DMS114 treated with DMSO at 0.1 percent for 48 hours (cell line): ENCODE results near the gene PPP2R2D.
"Not testable (repeated sequence)": the region's sequence is repeated elsewhere in the genome, so short reads cannot be mapped to it uniquely, and the experiment has no call there.

Source experiments
- DNase-seq: peaks from one replicate; lab custom pipeline; 2025; ENCODE audit not compliant: unreplicated experiment; lab: John Stamatoyannopoulos, UW

The PPP2R2D gene

DNA sequence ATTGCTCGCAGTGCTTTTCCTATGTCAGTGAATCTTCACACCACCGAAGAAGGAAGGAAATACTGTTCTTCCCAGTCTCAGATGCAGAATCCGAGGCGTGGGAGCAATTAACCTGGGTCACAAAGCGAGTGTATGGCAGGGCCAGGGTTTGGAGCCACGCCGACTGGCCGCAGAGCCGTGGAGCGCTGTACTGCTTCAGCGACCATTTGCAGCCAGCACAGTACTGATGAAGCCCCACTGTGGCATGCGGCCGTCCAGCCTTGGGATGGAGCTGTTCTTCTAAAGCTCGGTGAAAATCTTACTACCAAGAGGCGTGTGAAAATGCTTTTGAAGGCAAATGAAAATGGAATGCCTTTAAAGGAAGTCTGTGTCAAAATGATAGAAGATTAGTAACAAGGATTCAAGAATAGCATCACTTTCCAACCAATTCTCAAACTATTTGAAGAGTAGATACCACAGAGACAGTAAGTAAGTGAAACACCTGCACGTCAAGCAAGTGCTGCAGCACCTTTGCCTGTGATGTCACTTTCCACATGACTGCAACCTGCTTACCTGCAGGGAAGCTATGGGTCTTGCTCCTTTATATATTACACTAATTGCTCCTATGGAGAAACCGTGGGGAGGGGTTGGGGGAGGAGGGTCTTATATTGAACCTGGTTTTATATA is 4.9 kb downstream of the PPP2R2D start:
- no peak for DNase-seq

DNA sequence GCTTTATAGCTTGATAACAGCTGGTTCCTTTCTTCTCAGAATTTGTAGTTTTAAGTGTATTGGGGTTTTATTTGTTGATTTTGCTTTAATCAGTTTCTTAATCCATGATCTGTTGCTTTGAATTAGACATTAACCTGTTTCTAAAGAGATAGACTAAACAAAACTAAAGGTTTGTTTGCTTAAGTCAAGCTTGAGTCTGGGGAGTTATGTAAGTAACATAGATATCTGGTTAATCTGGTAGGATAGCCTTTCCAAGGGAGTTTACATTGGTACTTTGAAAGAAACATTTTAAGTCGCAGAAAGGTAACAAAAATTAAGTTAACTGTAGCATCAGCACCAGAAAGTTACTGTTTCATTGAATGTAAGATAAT is 5.4 kb downstream of the PPP2R2D start:
- no peak for DNase-seq

DNA sequence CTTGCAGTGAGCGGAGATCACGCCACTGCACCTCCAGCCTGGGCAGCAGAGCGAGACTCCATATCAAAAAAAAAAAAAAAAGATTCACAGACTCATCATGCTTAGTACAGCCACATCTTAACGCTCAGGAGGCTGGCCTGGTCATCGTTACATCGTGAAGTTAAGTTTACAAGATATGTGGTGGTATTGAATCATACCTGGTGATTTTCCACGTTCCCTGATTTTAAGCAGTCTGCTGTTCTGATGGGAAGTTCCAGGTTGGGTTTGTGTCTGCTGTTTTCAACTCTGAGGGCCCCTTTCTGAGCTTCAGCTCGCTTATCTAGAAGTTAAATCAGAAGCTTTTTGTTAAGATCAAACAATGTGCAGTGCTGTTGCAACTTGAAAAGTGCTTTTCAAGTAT is 6.9 kb downstream of the PPP2R2D start:
- no peak for DNase-seq

GRCh38 chr10:131908151-131908550 is 7.3 kb downstream of the PPP2R2D start:
- DNase-seq: no peak

GRCh38 chr10:131909014-131909808 is 8.4 kb downstream of the PPP2R2D start:
- DNase-seq: no peak

DNA sequence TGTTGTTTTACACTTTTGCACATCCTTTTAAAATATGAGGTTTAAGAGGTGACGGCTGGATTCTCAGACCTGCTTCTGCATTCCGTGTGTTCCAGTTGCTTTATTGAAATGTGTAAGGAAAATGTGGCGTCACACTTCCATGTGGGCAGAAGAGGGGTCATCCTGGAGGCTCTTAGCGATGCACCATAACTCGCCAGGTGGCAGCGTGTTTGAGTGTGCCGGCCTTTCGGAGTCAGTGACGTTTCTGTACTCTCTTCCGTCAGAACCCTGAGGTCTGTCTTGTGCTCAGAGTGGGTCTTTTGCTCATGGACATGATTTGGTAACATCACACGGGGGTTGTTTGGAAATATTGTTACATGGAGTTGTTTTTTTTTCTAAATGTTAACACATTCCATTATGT is 9.1 kb downstream of the PPP2R2D start:
- DNase-seq: no peak

DNA sequence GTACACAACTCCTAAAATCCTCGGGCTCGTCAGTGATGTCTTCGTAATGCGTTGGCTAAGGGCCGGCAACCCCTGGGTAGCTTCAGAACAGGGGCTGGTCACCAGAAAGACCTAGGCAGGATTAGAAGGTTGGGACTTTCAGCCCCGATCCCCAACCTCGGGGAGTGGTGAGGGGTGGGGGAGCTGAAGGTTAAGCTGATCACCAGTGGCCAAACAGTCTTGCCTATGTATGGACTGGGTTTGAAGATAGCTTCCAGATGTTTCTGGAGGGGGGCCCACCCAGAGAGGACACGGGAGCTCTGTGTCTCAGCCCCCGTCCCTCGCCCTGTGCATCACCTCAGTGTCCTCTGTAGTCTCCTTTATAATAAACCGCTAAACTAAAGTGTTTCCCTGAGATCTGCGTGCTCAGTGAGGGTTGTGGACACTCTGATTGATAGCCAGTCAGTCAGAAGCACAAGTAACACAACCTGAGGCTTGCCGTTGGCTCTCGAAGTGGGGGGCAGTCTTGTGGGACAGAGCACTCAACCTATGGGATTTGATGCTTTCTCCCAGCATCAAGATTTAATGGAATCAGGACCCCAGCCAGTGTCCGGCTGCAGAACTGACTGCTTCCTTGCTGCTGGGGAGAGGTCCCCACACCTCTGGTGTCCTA is 10.0 kb downstream of the PPP2R2D start:
- no peak for DNase-seq

- no peak for DNase-seq
These were observed 10.6 kb downstream of the PPP2R2D start for GRCh38 chr10:131911451-131911850.

DNA sequence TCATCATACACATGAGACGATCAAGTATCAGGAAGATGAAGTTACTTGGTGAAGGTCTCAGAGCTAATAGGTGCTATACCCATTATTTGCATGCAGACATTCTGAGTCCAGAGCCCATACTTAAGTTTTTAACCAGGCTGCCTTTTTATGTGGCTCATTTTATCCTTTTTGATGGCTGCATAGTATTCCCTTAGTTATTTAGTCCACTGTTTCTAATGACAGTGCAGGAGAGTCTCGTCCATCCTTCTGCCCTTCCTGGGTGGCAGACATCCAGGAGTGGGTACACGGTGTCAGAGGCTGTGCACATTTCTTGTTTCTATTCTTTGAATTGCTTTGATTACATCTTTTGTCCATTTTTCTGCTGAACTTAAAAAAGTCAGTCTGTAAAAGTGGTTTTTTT is 11.8 kb downstream of the PPP2R2D start:
- no peak for DNase-seq

DNA sequence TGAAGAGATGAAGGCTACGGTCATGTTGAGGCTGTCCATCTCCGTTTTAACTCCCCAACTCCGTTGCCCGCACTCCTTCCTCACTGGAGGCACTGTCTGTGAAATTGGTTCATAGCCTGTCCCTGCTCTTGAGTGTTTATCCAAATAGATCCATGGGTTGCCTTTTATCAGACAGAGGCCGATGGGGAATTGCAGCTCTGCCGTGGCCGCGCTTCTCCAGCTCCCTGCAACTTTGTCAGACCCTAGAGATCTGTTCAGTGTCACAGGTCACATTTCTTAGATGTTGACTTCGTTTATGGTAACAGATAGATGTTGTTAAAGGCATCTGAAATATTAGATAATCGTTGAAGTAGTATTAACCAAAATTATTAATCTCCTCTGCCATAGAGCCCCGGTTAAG is 14.7 kb downstream of the PPP2R2D start:
- DNase-seq: no peak

DNA sequence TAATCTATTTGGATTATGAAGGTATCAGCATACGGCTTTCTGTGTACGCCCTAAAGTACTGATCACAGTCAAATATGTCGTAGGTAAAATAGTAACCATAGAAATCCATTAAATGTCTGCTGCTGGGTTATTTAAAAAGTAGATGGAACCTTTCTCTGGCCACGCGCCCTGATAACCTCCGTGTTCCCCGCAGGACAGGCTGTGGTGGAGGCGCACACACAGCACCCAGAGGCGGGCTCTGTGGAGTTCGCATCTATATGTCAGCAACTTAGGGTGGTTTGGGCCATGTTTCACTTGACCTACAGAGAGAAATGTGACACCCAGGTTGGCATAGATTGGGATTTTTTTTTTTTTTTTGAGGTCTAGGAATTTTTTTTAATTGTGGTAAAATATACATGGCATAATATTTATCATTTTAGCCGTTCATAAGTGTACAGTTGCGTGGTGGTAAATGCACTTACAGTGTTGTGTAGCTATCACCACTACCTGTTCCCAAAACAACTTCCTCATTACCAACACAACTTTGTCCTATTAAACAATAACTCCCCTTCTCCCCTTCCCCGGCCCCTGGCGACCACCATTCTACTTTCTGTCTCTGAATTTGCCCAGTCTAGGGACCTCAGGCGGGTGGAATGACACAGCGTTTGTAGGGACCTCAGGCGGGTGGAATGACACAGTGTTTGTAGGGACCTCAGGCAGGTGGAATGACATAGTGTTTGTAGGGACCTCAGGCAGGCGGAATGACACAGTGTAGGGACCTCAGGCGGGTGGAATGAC is 15.4 kb downstream of the PPP2R2D start:
- no peak for DNase-seq

- DNase-seq: not testable (repeated sequence)
These were observed 16.0 kb downstream of the PPP2R2D start for GRCh38 chr10:131916767-131917160.

DNA sequence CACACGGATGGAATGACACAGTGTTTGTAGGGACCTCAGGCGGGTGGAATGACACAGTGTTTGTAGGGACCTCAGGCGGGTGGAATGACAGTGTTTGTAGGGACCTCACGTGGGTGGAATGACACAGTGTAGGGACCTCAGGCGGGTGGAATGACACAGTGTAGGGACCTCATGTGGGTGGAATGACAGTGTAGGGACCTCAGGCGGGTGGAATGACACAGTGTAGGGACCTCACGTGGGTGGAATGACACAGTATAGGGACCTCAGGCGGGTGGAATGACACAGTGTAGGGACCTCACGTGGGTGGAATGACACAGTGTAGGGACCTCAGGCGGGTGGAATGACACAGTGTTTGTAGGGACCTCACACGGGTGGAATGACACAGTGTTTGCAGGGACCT is 16.7 kb downstream of the PPP2R2D start:
- DNase-seq: not testable (repeated sequence)

GRCh38 chr10:131919461-131919860 is 18.7 kb downstream of the PPP2R2D start:
- not testable (repeated sequence) for DNase-seq

- no peak for DNase-seq
These were observed 19.3 kb downstream of the PPP2R2D start for GRCh38 chr10:131920151-131920550.

GRCh38 chr10:131920693-131921092 is 19.9 kb downstream of the PPP2R2D start:
- no peak for DNase-seq

- DNase-seq: no peak
These were observed 20.4 kb downstream of the PPP2R2D start for GRCh38 chr10:131921184-131921583.

GRCh38 chr10:131923038-131923756 is 22.4 kb downstream of the PPP2R2D start:
- DNase-seq: no peak

DNA sequence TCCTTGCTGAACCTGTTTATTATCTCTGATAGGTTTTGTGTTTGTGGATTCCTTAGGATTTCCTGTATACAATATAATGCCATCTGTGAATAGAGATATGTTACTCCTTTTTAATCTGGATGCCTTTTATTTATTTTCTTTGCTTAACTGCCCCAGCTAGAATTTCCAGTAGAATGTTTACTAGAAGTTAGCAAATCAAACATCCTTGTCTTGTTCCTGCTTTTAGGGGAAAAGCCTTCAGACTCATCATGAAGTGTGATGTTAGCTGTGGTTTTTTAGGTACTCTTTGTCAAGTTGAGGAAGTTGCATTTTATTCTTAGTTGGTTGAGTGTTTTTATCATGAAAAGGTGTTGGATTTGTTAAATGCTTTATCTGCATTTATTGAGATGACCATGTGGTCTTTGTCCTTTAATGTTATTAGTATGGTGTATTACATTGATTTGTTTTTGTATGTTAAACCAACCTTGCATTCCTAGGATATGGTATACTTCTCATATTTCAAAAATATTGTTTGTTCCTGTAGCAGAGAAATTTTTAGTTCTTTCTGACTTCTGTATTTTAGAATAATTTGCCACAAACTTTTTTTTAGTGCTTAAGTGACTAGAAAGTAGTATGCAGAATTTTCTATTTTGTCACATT is 24.3 kb downstream of the PPP2R2D start:
- DNase-seq: no peak

- DNase-seq: no peak
These were observed 24.9 kb downstream of the PPP2R2D start for GRCh38 chr10:131925716-131926115.
